Esophagus muscularis mucosa (tissue), 3 donors: ENCODE measurements around the gene DOCK1.

Experiments used
- CTCF ChIP-seq, 3 experiments: fragments of 200-600 bp in 2 of 3; fragments of 450-650 bp in 1 of 3; sonication (generic) in 2 of 3; IDR thresholded peaks; one replicate each; pipeline ENCODE4 v1.5.1; 2017 to 2019; ENCODE audit warnings: antibody characterized with exemption in 3 of 3, mild to moderate bottlenecking in 2 of 3, moderate library complexity in 1 of 3
- POLR2A ChIP-seq: fragments of 450-650 bp; IDR thresholded peaks from one replicate; pipeline ENCODE4 v1.6.1; 2017; ENCODE audit warnings: antibody characterized with exemption, moderate library complexity, mild to moderate bottlenecking, low read depth
- POLR2AphosphoS5 ChIP-seq, 2 donors: sonication (generic); formaldehyde crosslinking; IDR thresholded peaks; one replicate each; pipeline ENCODE4 v1.6.1; 2017; ENCODE audit warnings: antibody characterized with exemption in 2 of 2

GRCh38 chr10:127265288-127265687 lies 360.1 kb downstream of the DOCK1 start:
- TF ChIP-seq CTCF (IDR thresholded peaks at IDR 0.05) (no peak), POLR2AphosphoS5 (IDR thresholded peaks at IDR 0.05) (no peak), POLR2A (no peak)
